HS-5 (cell line): ENCODE results near the gene BUB1B.

Source experiments
- DNase-seq: peaks from one replicate; pipeline ENCODE4 v3.0.0-alpha.2; 2012; ENCODE audit warnings: low read depth

BUB1B gene

GRCh38 chr15:40241269-40242212 lies 80.7 kb downstream of the BUB1B start:
- no peak for DNase-seq

GRCh38 chr15:40242213-40242599 lies 81.3 kb downstream of the BUB1B start:
- no peak for DNase-seq

- no peak for DNase-seq
These were observed 81.7 kb downstream of the BUB1B start for GRCh38 chr15:40242601-40243000.

GRCh38 chr15:40243126-40243810 lies 82.4 kb downstream of the BUB1B start:
- no peak for DNase-seq

GRCh38 chr15:40244961-40245523 lies 84.2 kb downstream of the BUB1B start:
- DNase-seq = no peak

- DNase-seq = no peak
These were observed 85.0 kb downstream of the BUB1B start for GRCh38 chr15:40245666-40246450.

- no peak for DNase-seq
These were observed 85.8 kb downstream of the BUB1B start for GRCh38 chr15:40246496-40247280.

GRCh38 chr15:40247406-40247971 lies 86.6 kb downstream of the BUB1B start:
- DNase-seq = no peak

GRCh38 chr15:40248006-40248783 lies 87.3 kb downstream of the BUB1B start:
- DNase-seq = no peak

- DNase-seq = no peak
These were observed 88.8 kb downstream of the BUB1B start for GRCh38 chr15:40249477-40250303.

GRCh38 chr15:40250304-40250656 lies 89.4 kb downstream of the BUB1B start:
- no peak for DNase-seq

GRCh38 chr15:40250771-40251483 lies 90.1 kb downstream of the BUB1B start:
- no peak for DNase-seq

GRCh38 chr15:40251486-40252140 lies 90.7 kb downstream of the BUB1B start:
- DNase-seq = no peak

- no peak for DNase-seq
These were observed 91.2 kb downstream of the BUB1B start for GRCh38 chr15:40252141-40252437.

- DNase-seq = no peak
These were observed 91.7 kb downstream of the BUB1B start for GRCh38 chr15:40252438-40253166.

GRCh38 chr15:40253167-40253790 lies 92.4 kb downstream of the BUB1B start:
- DNase-seq = no peak

GRCh38 chr15:40254452-40254851 lies 93.6 kb downstream of the BUB1B start:
- no peak for DNase-seq
